Stimulated activated naive CD8-positive, alpha-beta T cell treated with anti-CD3 and anti-CD28 coated beads, Interleukin-15, Interleukin-2, amounts not matched to agents 100 U/mL and 50 U/mL, for 24 hours (primary cell): Measurements from ENCODE around the gene PTPRN2.
A peak's percentile ranks its signal among the peaks of the same experiment; 100 is the strongest.

ENCODE experiments used
- ATAC-seq: fragments of 150-1000 bp; cut with Tn5 transposase; one replicate; pipeline ENCODE4 v1.10.0; 2021
- DNase-seq: peaks from one replicate; pipeline ENCODE4 v3.0.0; 2021

The PTPRN2 gene

DNA sequence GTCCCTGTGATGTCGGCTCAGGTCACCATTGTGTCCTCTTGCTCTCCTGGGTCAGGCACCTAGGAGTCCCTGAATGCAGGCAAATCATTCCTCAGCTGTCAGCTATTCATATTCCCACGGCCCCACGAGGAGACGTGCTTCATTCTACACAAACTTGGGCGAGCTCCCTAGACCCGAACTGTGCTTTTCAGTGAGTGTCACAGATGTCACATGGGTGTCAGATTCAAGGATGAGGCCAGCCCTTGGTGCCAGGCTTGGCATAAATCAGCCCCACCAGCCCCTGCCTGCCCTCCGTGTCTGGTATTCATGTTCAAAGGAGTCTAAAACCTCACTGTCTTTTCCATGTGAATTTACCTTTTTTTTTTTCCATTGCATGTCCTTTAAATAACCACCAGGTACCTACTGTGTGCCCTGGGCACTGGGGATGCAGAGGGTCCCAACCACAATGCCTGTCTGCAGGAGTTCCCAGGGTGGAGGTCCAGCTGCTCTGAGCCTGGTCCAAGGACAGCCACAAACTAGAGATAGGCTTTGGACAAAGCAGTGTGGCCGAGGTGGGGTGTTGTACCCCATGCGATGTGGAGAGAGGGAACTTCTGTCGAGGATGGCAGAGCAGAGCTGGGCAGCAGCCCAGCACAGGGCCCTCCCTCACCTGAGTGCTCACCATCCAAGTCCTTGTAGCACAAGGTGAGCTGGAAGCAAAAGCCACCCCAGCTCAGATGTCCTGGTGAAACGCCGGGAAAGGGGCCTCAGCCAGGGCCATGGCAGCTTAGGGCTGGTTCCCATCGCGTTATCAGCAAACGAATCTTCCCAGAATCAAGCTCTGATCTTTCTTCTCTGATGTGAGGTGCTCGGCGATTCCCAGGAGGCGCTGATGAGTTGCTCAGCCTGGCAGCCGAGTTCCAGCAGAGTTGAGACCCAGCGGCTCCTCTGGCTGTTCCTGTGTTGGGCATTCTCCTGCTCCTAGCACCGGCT lies 611.9 kb downstream of the PTPRN2 start:
- no peak for ATAC-seq
- DNase-seq: no peak

DNA sequence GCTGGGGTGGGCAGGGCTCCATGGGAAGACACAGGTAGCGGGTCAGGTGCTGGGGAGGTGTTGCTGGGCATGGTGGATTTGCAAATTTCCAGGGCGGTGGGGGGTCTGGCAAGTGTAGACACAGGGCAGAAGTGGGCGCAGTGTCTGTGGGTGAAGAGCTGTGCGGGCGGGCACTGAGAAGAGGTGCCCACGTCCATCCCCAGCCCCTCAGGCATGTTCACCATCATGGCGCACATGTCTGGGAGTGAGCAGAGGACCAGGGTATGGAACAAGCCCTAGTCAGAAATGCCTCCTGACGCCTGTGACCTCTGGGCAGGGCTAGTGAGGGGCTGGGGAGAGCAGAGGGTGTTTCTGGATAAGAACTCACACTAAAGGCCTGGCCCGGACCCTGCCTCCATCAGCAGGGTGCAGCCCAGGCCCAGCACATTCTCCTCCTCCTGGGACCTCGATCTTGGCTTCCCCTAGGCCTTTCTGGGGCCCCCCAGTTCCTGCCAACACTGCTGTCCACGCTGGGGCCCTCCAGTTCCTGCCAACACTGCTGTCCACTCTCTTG lies 612.9 kb downstream of the PTPRN2 start:
- no peak for DNase-seq
- no peak for ATAC-seq

DNA sequence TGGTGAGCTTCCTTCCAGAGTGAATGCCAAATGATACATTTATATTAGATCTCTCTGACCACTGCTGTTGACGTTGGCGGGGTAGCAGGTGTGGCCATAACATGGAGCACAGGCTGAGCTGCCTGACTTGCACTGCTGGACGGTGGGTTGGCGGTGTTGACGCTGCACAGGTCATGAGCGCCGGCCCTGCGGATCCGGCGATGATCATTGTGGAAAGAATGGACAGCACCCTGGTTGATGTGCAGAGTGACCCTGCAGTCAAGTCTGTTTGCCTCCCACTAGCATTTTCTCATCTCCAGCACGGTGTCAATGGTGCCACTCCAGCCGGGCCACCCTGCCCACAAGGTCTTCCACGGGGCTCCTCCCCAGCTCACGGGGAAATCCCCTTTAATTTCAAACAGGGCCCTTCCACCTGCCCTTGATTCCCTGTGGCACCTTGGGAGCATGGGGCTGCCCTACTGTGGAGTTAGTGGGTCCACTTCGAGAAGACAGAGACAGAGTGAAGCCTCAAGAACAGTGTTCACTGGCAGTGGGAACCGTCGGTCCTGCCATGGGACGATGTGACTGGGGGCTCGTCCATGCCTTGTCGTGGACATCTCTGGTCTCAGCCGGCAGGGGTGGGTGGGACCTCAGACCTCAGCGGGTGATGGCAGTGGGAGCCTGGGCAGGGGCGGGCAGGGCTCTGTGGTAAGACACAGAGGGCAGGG lies 613.5 kb downstream of the PTPRN2 start:
- no peak for DNase-seq
- no peak for ATAC-seq

DNA sequence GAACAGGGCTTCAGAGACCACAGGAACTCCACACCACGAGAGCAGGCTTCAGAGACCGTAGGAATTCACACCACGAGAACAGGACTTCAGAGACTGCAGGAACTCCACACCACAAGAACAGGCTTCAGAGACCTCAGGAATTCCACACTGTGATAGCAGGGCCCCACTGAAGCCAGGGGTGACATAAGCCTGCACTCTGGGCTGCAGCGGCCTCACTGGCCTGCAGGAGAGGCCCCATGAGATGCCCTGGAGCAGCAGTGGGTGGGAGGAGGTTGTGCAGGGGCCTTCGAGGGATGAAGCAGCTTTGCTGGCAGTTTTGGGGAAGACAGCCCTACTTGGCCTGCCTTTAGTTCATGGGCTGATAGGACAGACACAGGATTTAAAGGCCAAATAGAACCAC lies 614.7 kb downstream of the PTPRN2 start:
- ATAC-seq (no peak), DNase-seq (no peak)

DNA sequence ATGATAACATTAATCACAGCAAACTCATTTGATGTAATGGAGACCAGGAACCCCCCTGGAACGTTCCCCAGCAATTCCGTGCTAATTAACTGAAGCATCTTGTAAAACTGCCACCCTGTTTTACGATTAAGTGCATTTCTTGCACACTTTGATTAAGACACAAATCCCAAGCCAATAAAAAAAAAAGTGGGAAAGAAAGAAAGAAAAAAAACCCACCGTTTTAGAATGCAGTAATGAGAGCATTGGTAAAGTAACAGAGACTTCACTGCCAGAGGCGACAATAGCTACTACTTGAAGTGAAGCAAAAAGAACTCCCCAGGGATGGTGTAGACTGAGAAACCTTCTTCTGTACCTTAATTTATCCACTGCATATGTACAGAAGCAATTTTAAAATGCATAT lies 616.1 kb downstream of the PTPRN2 start:
- no peak for DNase-seq
- ATAC-seq: no peak

DNA sequence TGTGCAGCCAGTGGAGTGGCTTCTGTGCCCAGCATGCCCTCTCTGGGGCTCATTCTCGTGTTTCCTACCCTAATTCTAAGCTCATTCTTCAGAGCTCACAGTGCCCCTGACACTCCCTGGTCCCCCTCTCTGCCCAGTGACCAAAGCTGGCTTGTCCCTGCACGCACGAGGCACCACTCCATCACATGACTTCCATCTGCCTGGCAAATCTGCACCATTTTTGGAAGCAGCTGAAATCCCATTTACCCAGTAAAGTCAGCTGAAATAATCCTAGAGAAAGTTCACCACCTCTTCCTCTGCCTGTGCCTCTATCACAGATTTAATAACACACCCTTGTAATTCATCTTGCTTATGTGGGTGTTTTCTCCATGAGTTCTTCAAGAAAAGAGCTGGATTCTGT lies 616.9 kb downstream of the PTPRN2 start:
- ATAC-seq (no peak), DNase-seq (no peak)

DNA sequence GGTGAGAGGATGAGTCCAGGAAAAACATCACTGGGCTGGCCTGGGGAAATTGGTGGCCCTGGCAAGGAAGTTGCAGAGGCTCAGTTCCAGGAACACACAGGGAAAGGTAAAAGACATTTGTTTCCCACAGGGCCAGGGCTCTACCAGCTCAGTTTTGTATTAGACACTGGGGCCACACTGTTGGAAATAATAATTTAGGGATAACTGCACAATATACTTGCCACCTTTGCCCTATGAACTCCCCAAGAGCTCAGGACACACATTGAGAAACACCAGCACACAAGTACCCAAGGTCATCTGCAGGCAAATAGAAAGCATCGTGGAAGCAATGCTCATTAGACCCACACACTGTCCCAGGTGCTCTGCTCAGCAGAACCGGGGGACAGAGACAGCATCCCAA lies 617.6 kb downstream of the PTPRN2 start:
- DNase-seq: no peak

DNA sequence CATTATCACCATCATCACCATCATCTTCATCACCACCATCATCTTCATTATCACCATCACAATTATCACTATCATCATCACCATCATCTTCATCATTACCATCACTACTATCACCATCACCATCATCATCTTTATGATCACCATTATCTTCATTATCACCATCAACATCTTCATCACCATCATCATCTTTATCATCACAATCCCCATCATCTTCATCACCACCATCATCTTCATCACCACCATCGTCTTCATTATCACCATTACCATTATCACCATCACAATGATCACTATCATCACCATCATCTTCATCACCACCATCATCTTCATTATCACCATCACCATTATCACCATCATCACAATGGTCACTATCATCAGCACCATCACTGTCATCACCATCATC lies 621.1 kb downstream of the PTPRN2 start:
- DNase-seq (no peak), ATAC-seq (no peak)

More for the DNA sequence above, 617.6 kb downstream of the PTPRN2 start:
- no peak for ATAC-seq

DNA sequence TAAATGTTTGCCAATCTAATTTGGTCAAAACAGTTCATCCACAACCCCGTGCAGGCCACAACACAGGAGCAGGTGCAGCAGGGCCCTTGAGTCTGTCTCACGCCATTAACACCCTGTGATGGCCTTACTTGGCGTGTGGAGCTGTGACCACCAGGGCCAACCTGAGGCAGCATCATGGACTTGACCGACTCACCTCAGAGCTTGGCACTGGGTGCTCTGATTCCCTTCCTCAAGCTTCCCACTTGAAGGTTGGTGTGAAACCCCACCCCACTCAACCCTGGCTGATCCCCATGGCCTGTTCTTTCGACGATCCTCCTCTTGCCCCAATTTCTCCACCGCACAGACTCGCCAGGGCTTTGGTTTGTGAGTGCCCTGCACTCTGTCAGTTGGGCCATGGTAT lies 623.1 kb downstream of the PTPRN2 start:
- ATAC-seq: no peak

DNA sequence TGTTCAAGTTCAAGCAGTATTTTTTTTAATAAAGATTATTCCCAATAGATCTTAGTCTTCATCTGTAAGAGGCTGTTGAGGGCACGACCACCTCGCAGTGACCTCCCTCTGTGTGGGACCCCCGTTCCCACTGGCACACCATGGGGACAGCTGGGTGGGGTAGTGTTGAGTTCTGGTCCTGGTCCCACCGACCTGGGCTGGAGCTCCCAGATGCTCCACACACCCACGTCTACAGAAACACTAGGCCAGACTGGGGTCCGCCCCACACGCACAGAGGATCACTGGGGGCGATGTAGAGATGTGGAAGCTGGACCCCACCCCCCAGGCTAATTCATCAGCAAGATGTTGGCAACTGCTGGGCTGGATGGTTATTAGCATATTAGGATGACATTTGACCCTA lies 623.6 kb downstream of the PTPRN2 start:
- DNase-seq (no peak), ATAC-seq (no peak)

More for the DNA sequence above, 623.1 kb downstream of the PTPRN2 start:
- no peak for DNase-seq

DNA sequence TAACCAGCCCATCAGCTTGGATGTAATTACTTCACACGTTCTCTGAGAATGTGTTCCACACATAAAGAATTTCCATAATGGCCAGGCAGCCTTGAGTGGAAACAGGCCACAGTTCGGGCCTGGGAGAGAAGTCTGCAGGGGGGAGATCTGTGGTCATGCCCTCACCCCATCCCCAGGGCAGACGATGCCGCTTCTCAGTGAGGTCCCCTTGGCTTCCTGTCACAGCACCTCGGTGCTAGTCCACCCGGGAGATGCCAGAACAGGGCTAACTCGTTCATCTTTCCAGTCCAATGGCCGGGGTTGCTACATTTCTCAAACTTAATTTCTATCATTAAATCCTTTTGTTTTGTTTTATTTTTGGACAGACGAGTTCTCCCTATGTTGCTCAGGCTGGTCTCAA lies 624.1 kb downstream of the PTPRN2 start:
- DNase-seq: no peak
- no peak for ATAC-seq

DNA sequence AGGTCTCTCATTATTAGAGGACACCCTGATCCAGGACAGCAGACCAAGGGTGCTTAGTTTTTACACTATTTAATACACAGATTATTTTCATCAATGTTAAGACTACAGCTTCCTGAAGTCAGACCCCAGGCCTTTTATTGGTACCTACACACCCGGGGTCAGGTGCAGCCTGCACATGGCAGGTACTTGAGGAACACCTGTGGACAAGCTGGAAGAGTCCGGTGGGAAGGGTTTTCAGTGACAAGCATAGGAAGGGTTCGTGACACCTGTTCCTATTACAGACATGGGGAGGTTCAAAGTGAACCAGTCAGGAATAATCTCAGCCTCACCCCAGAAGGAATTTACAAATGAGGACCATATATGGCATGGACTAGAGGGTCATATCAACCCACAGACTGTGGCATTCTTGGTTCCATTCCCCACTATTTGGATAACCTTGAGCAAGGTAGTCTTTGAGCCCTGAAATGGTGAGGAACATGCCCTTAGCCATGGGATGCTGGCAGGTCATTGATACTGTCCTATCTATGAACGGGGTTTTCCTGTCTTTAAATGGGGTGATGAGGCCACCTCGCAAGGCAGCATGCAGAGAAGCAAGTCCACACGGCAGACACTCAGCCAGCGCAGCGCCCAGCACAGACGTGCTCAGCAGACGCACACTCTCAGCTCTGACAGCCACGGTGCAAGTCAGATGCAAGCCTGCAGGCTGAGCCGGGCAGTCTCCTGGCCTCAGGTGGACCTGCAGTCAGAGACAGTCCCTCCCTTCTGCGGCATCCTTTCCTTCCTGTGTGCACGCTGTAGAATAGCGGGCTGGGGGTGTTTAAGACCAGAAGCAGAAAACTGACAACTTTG lies 624.9 kb downstream of the PTPRN2 start:
- ATAC-seq (no peak), DNase-seq (no peak)

DNA sequence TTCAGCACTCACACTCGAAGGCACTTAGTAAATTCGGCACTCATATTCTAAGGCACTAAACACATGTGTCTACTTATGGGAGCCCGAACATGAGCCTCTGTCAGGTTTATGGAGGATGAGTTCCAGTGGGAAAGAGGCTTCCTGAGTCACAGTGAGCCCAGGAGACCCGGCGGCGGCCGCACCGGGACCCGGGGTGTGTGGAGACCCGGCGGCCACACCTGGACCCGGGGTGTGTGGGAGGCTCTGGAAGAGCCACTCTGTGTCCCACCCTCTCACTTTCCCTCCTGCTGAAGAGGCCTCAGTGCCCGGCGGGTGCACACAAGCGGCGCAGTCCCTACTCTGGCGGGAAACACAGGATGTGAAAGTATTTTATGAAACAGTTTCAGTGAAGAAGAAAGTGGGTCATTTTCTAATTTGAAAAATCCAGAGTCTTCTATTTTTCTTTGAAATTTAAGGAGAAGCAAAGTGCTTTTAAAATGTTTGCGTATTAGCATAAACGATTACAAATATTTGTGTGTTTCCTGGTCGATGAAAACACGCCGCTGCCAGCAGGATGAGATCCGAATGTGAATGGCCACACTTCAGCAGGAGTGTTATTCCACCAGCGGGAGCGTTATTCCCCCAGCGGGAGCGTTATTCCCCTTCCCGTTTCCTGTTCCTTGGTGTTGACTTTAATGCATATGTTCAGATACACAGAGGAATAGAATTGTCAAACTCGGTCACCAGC lies 625.7 kb downstream of the PTPRN2 start:
- no peak for ATAC-seq
- no peak for DNase-seq

DNA sequence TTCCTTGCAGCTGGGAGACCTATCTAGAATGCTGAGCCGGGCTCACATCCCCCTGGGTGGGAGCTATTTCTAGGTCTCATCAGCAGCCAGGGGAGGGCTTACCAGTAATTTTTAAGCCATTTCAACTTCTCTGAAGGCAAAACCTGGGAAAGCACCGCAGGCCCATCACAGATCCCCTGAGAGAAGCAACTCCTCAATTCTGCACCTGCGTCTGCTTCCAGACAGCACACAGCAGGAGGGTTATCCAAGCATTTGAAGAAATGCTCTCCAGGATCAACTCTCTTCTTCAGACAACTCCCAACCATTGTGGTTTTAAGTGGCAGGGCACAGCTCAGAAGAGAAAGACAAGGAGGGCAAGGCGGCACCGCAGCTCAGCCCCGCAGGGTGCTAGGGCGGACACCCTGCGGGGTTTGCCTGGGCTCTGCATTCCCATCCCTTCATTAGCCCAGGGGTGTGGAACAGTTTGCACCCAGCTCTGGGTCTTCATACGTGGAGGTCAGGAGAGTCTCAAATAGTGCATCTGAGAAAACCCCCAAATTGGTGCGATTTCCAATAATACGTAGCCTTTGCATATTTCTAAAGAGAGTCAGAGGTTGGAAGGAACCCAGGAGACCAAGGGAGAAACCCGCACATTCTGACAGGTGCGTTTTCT lies 632.1 kb downstream of the PTPRN2 start:
- DNase-seq (no peak), ATAC-seq (no peak)

DNA sequence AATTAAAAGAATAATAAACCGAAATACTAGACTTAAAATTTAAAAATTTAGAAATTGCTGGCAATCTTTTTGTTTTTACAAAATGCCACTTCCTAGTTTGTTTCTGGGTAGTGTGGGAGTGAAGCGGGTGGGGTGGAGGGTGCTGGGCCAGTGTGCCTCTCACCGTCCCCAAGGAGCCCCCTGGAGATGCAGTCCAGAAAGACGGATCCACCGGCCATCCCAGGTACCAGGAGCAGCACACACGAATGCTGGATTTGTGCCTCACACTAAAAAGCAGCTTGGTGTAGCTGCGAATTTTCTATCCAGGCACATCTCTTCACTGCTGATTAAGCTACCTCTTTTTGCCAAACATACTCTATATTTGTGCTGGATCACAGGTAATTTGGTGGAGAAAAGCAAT lies 632.7 kb downstream of the PTPRN2 start:
- ATAC-seq (no peak), DNase-seq (no peak)

DNA sequence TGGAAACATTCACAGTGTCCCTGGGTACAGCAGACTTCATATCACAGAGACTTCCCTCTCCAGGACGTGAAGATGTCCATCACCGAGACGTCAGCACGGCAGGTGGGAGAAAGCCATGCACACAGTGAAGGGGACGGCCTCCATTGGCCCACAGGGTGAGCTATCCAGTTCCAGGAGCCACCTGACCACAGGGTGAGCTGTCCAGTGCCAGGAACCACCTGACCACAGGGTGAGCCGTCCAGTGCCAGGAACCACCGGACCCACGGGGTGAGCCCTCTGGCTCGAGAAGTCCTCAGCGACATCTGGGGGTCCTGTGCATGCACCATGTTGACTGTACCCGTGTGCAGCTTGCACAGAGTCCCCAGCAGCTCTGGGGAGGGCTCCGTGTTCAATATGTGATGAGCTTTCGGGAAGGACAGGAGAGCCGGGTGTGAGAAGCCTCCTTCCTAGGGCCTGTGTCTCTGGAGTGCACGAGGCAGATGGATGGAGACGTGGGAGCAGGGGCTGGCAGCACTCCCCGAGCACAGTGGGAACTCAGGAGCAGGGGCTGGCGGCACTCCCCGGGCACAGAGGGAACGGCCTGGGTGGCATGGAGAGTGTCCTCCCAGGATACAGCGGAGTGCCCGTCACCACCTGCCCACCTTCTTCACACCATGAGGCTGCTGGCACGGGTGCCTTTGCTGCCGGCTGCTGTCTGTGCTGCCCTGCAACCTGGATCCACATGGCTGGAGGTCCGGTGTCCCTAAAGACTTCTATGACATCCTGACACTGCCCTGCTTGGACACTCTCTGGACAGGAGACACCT lies 634.6 kb downstream of the PTPRN2 start:
- DNase-seq (no peak), ATAC-seq (no peak)

DNA sequence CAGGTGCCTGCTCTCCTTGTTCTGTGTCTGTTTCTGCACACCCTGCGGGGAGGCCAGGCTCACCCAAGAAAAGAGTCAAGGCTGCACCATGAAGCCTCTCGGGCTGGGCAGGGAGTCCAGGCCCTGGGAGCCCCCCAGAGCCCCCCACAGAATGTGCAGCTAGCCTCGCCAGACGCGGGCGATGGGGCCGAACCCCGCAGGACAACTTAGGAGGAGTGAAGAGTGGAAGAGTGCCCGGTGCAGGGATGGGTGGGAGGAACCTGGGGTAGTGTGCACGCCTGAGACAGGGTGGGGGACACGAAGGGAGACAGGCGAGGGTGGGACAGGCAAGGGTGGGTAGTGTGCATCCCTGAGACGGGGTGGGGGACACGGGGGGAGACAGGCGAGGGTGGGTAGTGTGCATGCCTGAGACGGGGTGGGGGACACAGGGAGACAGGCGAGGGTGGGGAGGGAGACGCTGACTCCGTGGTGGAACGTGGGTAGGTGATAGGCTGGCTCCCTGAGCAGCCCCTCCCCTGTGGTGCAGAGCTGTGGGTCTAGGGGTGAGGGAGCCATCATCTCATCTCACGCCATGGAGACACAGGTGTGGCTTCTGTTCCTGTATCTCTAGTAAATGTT lies 635.5 kb downstream of the PTPRN2 start:
- ATAC-seq: peak; percentile 16

DNA sequence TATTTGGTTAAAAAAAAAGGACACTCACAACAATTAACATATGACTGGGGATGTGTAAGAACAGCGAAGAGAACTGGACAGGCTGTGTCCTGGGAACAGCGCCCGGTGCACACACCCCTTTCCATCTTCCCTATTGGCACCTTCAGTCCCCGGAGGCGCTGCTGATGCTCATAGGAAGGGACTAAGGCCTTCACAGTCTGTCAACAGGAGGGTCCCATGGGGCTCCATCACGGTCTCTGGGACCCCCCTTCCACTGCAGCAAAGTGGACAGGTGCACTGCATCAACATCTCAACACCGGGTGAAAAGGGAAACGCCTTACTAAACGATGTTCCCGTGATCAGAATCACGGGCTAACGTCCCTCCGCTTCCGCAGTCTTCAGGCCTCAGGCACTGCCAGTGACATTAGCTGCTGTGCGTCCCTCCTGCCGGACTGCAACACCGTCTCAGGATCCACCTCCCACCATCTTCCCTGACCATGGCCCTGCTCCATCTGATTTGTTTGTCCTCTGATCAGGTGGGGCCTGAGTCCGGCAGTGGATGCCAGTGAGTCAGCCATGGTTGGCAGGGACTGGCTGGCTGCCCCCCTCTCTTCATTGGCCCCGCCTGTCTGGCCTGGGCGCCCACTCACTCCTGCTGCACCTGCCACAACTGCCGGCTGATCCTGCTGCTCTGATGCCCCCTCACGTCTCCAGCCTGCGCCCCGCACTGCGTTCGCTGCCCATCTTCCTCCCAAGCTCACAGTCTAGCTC lies 636.1 kb downstream of the PTPRN2 start:
- DNase-seq: no peak
- ATAC-seq: no peak

More for the DNA sequence above, 635.5 kb downstream of the PTPRN2 start:
- no peak for DNase-seq

DNA sequence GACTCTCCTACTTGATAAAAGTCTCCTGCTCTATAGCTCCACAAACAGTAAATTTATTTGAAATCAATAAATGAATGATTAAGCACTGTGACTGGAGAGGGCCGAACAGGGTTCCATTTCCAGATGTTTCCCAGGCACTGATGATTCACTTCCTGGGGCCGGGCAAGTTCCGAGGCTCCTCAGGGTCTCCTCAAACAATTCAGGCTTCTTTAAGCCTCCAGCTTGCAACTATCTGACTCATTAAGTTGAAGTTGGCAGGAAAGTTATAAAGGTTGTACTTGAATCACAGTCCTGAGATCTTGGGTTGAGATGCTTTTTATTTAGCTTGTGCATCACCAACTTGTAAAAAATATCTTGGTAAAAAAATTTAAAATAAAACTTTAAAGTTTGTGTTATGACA lies 637.9 kb downstream of the PTPRN2 start:
- DNase-seq (no peak), ATAC-seq (no peak)
